Ishikawa (cell line): ENCODE results near the gene RMDN3.

ENCODE experiments used
- CEBPB ChIP-seq: IDR thresholded peaks from 2 replicates; pipeline ENCODE4 v1.6.1; 2012
- ZBTB7A ChIP-seq: IDR thresholded peaks from 2 replicates; pipeline ENCODE4 v1.6.1; 2012; ENCODE audit warnings: low read depth

GRCh38 chr15:40750885-40751284 lies 4.2 kb downstream of the RMDN3 start:
- TF ChIP-seq CEBPB, result no peak
- TF ChIP-seq ZBTB7A, result no peak
